ENCODE measurements around the gene PGA3.
"Not testable (repeated sequence)": the region's sequence is repeated elsewhere in the genome, so short reads cannot be mapped to it uniquely, and the experiment has no call there.

Gene PGA3

DNA sequence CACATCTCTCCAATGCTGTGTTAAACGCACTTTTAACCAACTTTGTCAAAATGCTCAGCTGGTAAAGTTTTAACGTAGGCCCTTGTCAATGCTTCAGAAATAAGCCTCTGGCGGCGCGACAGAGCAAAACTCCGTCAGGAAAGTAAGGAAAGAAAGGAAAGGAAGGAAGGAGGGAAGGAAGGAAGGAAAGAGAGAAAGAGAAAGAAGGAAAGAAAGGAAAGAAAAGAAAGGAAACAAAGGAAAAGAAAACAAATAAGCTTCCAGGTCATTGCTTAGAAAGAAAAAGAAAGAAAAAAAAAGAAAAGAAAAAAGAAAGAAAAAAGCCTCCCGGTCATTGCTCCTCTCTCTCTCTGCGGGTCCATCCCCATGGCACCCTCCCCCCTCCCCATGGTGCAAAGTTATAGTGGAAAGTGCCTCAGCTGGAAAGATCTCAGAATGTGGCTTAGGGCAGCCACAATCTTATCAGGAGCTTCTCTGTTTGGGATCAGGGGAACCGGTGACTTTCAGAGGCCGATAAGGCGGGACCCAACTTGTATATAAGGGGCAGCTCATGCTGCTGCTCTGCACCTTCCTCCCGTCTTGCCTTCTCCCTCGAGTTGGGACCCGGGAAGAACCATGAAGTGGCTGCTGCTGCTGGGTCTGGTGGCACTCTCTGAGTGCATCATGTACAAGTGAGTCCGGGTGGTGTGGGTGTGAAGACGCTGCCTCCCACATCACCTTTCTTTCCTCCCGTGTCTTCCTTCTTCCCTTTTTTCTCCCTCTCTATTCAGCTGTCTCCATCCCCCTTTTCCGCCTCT, at the start of gene PGA3:
PGA3 (plus strand) TSS at position 566 of the 797 bp plus-strand sequence; CDS start at position 616, 50 bp downstream.
- DNase-seq = not testable (repeated sequence)

GRCh38 chr11:61153593-61154095, 49.7 kb upstream of the PGA3 start:
- no peak for DNase-seq

DNA sequence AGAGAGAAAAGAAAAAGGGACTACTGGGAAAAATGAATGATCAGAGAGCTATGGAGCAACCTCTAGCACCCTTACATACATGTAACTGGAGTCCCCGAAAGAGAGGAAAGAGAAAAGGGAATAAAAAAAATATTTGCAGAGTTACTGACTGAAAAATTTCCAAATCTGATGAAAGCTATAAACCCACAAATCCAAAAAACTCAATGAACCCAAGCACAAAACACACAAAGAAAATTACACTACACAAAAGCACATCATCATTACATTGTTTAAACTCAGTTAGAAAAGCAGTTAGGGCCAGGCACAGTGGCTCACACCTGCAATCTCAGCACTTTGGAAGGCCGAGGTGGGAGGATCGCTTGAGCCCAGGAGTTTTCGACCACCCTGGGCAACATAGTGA, 48.8 kb upstream of the PGA3 start:
- DNase-seq = no peak

DNA sequence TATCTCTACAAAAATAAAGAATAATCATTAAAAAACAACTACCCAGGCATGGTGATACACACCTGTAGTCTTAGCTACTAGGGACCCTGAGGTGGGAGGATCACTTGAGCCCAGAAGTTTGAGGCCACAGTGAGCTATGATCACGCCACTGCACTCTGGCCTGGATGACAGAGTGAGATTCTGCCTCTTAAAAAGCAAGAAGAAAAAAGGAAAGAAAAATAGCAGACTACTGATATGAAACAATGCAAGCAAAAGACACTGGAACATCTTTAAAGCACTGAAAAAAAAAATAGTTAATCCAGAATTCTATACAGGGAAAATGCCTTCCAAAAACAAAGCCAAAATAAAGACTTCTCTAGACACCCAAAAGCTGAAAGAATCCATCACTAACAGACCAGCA, 48.0 kb upstream of the PGA3 start:
- DNase-seq = no peak

DNA sequence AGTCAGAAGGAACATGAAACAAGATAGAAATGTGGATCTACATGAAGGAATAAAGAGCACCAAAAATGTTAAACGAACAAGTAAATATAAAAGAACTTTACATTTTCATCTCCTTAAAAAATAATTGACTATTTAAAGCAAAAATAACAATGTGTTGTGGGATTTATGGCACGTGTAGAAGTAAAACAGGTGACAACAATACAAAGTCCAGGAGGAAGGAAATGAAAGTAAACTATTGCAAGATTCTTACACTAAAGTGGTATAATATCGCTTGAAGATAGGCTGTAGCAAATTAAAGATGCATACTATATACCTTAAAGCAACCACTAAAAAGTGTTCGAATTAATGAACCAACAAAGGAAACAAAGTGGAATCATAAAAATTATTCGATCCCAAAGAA, 47.6 kb upstream of the PGA3 start:
- DNase-seq = no peak

GRCh38 chr11:61157743-61158142, 45.6 kb upstream of the PGA3 start:
- DNase-seq = no peak

- DNase-seq = no peak
Observed at GRCh38 chr11:61158691-61159381, 44.5 kb upstream of the PGA3 start.

DNA sequence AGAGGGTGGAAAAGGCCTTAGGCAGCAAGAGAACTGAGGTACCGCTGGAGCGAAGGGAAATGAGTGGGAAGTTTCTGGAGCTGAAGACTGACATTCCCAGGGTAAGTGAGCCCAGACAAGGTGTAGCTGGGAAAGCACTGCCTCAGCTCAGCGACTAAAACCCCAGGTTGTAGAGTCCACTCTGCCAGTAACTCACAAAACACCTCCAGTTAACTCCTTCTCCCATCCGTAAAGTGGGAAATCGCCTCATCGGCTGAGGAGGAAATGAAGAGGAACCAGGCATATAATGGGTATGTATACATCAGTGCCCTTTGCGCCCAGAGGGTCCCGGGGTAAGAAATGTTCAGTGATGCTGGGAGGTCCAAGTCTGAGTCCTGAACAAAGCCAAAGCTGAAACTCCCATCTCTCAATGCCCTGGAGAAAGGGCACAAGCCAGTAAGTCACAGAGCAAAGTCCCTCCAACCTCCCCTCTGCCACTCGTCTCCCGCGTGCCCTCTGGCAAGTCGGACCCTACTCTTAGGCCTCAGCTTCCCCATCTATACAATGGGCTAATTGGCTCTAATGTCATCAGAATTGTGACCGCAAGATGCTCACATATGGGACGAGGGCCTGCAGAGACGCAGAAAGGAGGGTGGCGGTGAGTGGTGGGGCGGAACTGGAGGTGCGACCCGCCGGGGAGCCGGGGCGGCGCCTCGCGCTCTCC, 42.7 kb upstream of the PGA3 start:
- DNase-seq = no peak

DNA sequence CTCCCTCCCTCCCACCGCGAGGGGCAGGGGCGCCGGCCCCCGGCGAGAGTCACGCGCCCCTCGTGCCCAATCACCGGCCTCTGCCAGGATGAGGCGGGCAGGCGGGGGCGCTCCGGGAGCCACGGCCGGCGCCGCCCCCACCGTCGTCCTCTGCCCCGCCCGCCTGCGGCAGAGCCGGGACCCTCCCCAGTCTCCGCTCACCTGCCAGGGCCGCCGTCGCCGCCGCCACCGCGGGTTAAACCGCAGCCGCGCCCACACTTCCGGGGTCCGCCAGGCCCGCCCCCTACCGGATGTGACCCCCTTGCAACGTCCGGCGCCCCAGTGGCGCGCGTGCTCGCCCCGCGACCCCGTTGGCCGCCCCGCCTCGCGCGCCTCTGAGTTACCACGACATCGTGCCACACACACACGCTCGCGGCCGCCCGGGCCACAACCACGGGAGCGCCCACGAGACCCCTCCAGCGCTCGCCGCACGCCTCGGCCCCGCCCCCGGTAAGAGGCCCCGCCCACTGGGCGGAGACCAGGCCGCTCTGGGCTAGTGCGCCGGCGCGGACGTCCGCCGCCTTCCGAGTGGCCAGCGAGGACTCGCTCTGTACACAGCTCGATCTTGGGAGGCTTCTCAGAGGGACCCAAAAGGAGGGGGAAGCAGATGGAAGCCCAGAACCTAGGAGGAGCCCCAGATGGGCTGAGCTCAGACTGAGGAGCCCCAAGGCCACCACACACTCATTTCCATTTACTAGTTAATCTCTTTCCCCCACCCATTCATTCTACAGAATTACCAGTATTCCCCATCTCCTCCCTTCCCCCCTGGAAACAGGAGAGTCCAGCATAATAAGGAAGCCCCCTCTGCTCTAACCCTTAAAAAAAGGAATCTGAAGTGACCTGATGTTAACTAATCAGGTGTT, 41.9 kb upstream of the PGA3 start, which contains the start of gene VPS37C:
VPS37C (minus strand) TSS at position 237 of the 902 bp plus-strand sequence. CDS start 22,597 bp downstream, outside the sequence.
- DNase-seq = peak; percentile 91

DNA sequence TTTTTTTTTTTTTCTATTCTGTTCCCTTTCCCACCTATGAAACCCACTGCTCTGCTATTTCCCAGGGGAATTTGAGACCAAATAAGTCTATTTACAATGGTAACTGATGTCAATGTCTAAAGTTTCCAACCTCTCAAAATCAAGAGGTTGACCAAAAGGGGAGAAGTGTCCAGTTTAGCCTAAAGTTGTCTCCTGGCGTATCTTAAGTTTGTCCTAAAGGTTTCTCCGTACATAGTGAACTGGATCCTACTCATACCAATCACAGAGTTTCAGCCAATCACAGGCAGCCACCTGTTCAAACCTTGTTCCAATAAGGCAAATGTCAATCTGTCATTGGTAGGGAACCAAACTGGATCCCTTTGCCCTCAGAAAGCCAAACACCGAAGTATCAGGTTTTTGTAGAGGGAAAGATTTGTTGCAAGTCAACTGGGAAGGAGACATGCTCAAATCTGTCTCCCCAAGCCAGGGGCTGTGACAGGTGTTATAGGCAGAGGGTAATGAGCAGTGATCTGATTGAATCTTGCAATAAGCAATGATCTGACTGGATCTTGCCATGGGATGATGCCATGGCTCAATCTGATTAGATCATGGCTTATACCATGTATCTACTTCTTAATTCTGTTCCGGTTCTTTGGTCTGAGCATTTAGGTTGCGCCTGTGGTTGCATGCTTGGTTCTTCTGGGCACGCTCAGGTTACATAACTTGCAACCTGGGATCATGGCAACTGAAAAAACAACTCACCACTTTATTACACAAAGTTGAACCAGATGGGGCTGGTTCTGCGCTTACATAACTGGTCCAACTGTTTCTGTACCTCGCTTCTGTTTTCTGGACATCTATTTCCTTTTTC, 41.0 kb upstream of the PGA3 start:
- DNase-seq = no peak

DNA sequence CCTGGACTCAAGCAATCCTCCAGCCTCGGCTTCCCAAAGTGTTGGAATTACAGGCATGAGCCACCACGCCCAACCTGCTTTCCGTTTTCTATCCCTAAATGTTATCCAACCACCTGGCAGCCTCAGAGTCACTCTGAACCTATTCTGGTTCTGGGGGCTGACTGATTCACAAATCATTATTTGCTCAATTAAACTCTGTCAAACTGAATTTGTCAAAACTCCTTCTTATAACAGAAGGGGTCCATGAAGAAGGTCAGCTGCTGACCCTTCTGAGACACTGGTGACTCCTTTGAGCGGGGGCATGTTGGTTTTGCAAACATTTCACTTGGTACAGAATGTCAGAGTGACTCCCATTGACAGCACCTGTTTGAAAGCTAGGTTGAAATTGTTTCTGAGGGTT, 40.3 kb upstream of the PGA3 start:
- no peak for DNase-seq

- no peak for DNase-seq
Observed at GRCh38 chr11:61163714-61164605, 39.4 kb upstream of the PGA3 start.

- DNase-seq = no peak
Observed at GRCh38 chr11:61164606-61165424, 38.5 kb upstream of the PGA3 start.

- DNase-seq = not testable (repeated sequence)
Observed at GRCh38 chr11:61165785-61166184, 37.5 kb upstream of the PGA3 start.

- not testable (repeated sequence) for DNase-seq
Observed at GRCh38 chr11:61166331-61166730, 37.0 kb upstream of the PGA3 start.

- DNase-seq = no peak
Observed at GRCh38 chr11:61168042-61168688, 35.1 kb upstream of the PGA3 start.

- DNase-seq = no peak
Observed at GRCh38 chr11:61168800-61169199, 34.5 kb upstream of the PGA3 start.

DNA sequence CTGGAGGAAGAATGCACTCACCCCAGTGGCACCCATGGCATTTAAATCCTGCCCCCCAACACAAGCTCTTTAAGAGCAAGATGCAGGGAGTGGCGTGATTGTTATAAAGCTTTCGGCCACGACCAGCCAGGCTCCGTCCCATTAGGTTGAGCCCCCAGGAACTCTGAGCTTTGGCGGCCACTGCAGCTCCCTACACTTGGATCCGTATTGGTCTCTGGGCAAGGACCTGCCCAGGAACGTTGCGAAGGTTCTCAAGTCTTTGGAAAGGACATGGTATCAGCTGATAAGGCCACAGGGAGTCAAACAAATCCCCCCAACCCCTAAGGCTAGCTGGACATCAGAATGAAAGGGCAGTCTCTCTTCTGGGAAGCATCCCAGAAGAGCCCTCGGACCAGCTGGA, 32.7 kb upstream of the PGA3 start:
- no peak for DNase-seq

- no peak for DNase-seq
Observed at GRCh38 chr11:61171907-61172306, 31.4 kb upstream of the PGA3 start.
